ENCODE measurements around the gene CALR. TPM values are rescaled to one million over a fixed set of nuclear protein-coding genes. Genes with fewer than 3 reads are reported as not detected.

CALR gene
- total RNA-seq, 4 donors from 2014 or later = 349 to 570 (median 439) TPM

- TF ChIP-seq CTCF (IDR thresholded peaks at IDR 0.05) = no peak
- DNase-seq (ENCODE audit: low spot score) (no peak), ATAC-seq (ENCODE audit: low FRiP score) (no peak)
Measured at GRCh38 chr19:12991296-12991695, 52.9 kb downstream of the CALR start.

- no peak for ATAC-seq (ENCODE audit: low FRiP score)
Measured at GRCh38 chr19:12992729-12993128, 54.3 kb downstream of the CALR start.

GRCh38 chr19:12993562-12993961, 55.2 kb downstream of the CALR start:
- ATAC-seq (ENCODE audit: low FRiP score) = no peak

More at GRCh38 chr19:12992729-12993128, 54.3 kb downstream of the CALR start:
- no peak for DNase-seq (ENCODE audit: low spot score)
- TF ChIP-seq CTCF (IDR thresholded peaks at IDR 0.05) = no peak

More at GRCh38 chr19:12993562-12993961, 55.2 kb downstream of the CALR start:
- DNase-seq (ENCODE audit: low spot score) = no peak
- TF ChIP-seq CTCF (IDR thresholded peaks at IDR 0.05) = no peak

Small RNA genes within 50 kb of the gene (small RNA-seq; reads per million reads assigned to genes)
- gene MIR5695 (not detected), gene MIR6515 (not detected)

Other genes with a start within 250 kb of the CALR start
- gene FBXW9, start 242.0 kb upstream of the CALR start, total RNA-seq = 1 to 10 TPM; 3.2 to 5.6 (median 4.4) TPM
- 10 to 100 TPM; 44.8 to 95.4 (median 55.8) TPM for gene TNPO2, start 214.7 kb upstream of the CALR start, total RNA-seq
- 100 to 1,000 TPM; 309 to 348 (median 323) TPM for gene TRIR, start 203.9 kb upstream of the CALR start, total RNA-seq
- gene GET3, start 201.1 kb upstream of the CALR start, total RNA-seq = 10 to 100 TPM; 36.6 to 55.4 (median 48.9) TPM
- not detected for gene BEST2, start 186.8 kb upstream of the CALR start, total RNA-seq
- 10 to 100 TPM; 26.9 to 71.3 (median 56.3) TPM for gene HOOK2, start 163.1 kb upstream of the CALR start, total RNA-seq
- gene JUNB, start 147.1 kb upstream of the CALR start, total RNA-seq = 1,000 to 10,000 TPM in 2 of 4 donors, 100 to 1,000 TPM in 2; 852 to 2,498 (median 1,079) TPM
- gene PRDX2, start 136.8 kb upstream of the CALR start, total RNA-seq = 100 to 1,000 TPM; 165 to 320 (median 219) TPM
- gene THSD8, start 136.5 kb upstream of the CALR start, total RNA-seq = not detected
- gene RNASEH2A, start 132.0 kb upstream of the CALR start, total RNA-seq = 10 to 100 TPM in 1 of 4 donors, 1 to 10 TPM in 3; 2.8 to 10.4 (median 5.9) TPM
- not detected for gene RTBDN, start 104.0 kb upstream of the CALR start, total RNA-seq
- not detected for gene MAST1, start 100.1 kb upstream of the CALR start, total RNA-seq
- 10 to 100 TPM; 24.6 to 36.9 (median 28.4) TPM for gene DNASE2, start 57.2 kb upstream of the CALR start, total RNA-seq
- under 1 TPM in 1 of 4 donors, not detected in 3; 0.69 TPM for gene KLF1, start 51.4 kb upstream of the CALR start, total RNA-seq
- gene GCDH, start 47.4 kb upstream of the CALR start, total RNA-seq = 10 to 100 TPM; 36.1 to 51.4 (median 45.2) TPM
- gene SYCE2, start 19.3 kb upstream of the CALR start, total RNA-seq = not detected
- 10 to 100 TPM; 31.1 to 61.1 (median 38.2) TPM for gene FARSA, start 4.9 kb upstream of the CALR start, total RNA-seq
- 100 to 1,000 TPM in 1 of 4 donors, 10 to 100 TPM in 3; 65.6 to 119 (median 91.1) TPM for gene RAD23A, start 7.3 kb downstream of the CALR start, total RNA-seq
- gene GADD45GIP1, start 18.6 kb downstream of the CALR start, total RNA-seq = 10 to 100 TPM; 27.2 to 37.7 (median 32.8) TPM
- gene DAND5, start 31.0 kb downstream of the CALR start, total RNA-seq = under 1 TPM in 1 of 4 donors, not detected in 3; 0.56 TPM
- gene NFIX, start 56.9 kb downstream of the CALR start, total RNA-seq = 10 to 100 TPM; 39.5 to 53.1 (median 43.0) TPM
- 10 to 100 TPM in 3 of 4 donors, 1 to 10 TPM in 1; 5.5 to 29.9 (median 20.5) TPM for gene LYL1, start 164.2 kb downstream of the CALR start, total RNA-seq
- 10 to 100 TPM; 27.0 to 70.5 (median 39.2) TPM for gene TRMT1, start 178.1 kb downstream of the CALR start, total RNA-seq
- gene NACC1, start 179.7 kb downstream of the CALR start, total RNA-seq = 10 to 100 TPM; 12.0 to 44.7 (median 23.0) TPM
- gene STX10, start 211.8 kb downstream of the CALR start, total RNA-seq = 10 to 100 TPM; 41.0 to 97.6 (median 53.9) TPM
- gene IER2, start 211.8 kb downstream of the CALR start, total RNA-seq = 100 to 1,000 TPM; 110 to 253 (median 210) TPM